ENCODE data around the gene STPG3. TPM values are rescaled to one million over a fixed set of nuclear protein-coding genes. Genes with fewer than 3 reads are reported as not detected.

The STPG3 gene
- total and polyA plus RNA-seq, 2 of the 13 experiments (the other 11 are each of a cell fraction or from before 2014, with no cell fraction given) = not detected

- 0 out of 2 replicates have a peak, but pooled peaks have one; percentile 45 for TF ChIP-seq ZNF710 (CRISPR knock-in tag; IDR thresholded peaks at IDR 0.05; ENCODE audit: borderline replicate concordance)
- peak; percentile 44 for TF ChIP-seq ZGPAT (CRISPR knock-in tag; IDR thresholded peaks at IDR 0.05)
- peak; percentile 64 for TF ChIP-seq MXD1 (CRISPR knock-in tag; IDR thresholded peaks at IDR 0.05)
- no peak for TF ChIP-seq ATF6 (CRISPR knock-in tag; conservative IDR thresholded peaks at IDR 0.05)
- no peak for TF ChIP-seq ZNF616 (CRISPR knock-in tag; IDR thresholded peaks at IDR 0.05; ENCODE audit: low read depth)
- TF ChIP-seq ONECUT2 (CRISPR knock-in tag; IDR thresholded peaks at IDR 0.05) = no peak
- TF ChIP-seq ZIK1 (CRISPR knock-in tag; IDR thresholded peaks at IDR 0.05; ENCODE audit: borderline replicate concordance, low read depth) = no peak
- no peak for TF ChIP-seq ZNF766 (CRISPR knock-in tag; IDR thresholded peaks at IDR 0.05; ENCODE audit: borderline replicate concordance)
- TF ChIP-seq ZBTB1 (CRISPR knock-in tag; IDR thresholded peaks at IDR 0.05; ENCODE audit: borderline replicate concordance) = no peak
- TF ChIP-seq NR3C1 (CRISPR knock-in tag; IDR thresholded peaks at IDR 0.05) = no peak
- no peak for TF ChIP-seq ZFP82 (CRISPR knock-in tag; IDR thresholded peaks at IDR 0.05; ENCODE audit: borderline replicate concordance)
- no peak; the same call in 1 of the 2 replicates for TF ChIP-seq ZMAT3 (CRISPR knock-in tag; conservative IDR thresholded peaks at IDR 0.05)
- no peak for TF ChIP-seq TBX3 (IDR thresholded peaks at IDR 0.05; ENCODE audit: borderline replicate concordance)
- 0 out of 2 replicates have a peak, but pooled peaks have one; percentile 43 for TF ChIP-seq PRDM10 (CRISPR knock-in tag; IDR thresholded peaks at IDR 0.05; ENCODE audit: low read depth)
- TF ChIP-seq ZNF333 (CRISPR knock-in tag; IDR thresholded peaks at IDR 0.05; ENCODE audit: borderline replicate concordance) = peak; percentile 87; the same call in 1 of the 2 replicates
- TF ChIP-seq CC2D1A (CRISPR knock-in tag; IDR thresholded peaks at IDR 0.05) = no peak
- TF ChIP-seq CBX1 (IDR thresholded peaks at IDR 0.05; ENCODE audit: low read depth) = peak; percentile 14
- no peak for TF ChIP-seq ZSCAN21 (CRISPR knock-in tag; IDR thresholded peaks at IDR 0.05; ENCODE audit: borderline replicate concordance)
These were observed 2.9 kb downstream of the STPG3 start (continued) for GRCh38 chr9:137253717-137254623.

All from HepG2 (cell line).